HG02678 (cell line): ENCODE data around the gene ACADM.
A peak's percentile ranks its signal among the peaks of the same experiment; 100 is the strongest.
"Not testable (repeated sequence)": the region's sequence is repeated elsewhere in the genome, so short reads cannot be mapped to it uniquely, and the experiment has no call there.

ENCODE experiments used
- ATAC-seq: cut with Tn5 transposase; IDR thresholded peaks from one replicate; pipeline ENCODE4 v1.9.1; 2021; ENCODE audit warnings: mild to moderate bottlenecking, moderate library complexity; ENCODE audit not compliant: unreplicated experiment

Gene ACADM

DNA sequence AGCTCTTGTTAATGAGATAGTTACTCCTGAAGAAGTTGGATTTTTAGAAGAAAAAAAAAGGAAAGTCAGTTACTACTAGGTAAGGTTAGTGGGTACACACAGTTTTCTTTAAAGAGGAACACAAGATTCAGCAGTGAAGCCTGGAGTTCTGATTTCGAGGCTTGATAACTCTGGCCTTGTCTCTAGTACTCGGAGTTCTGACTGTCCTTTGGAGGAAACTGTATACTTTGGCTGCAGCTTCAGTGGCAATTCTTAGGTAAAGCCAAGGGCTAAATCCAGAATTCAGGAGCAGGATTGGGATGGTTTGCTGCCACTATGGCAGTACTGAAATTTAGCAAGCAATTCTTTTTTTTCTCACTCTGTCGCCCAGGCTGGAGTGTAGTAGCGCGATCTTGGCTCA is 9.2 kb downstream of the ACADM start:
- no peak for ATAC-seq

DNA sequence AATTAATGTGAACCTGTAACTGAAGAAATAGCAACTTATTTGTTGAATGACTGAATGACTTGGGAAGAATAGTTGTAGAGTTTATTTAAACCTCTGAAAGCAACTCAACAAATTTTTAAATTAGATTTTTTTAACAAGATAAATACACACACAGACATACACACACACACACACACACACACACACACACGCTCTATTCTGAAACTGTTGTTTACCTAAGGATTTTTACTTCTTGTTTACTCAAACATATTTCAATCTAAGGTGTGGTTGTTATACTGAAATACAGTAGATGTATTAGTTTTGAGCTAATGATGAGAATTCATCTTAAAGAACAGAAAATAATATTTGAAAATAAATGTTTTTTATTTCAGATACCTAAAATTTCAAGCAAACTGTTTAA is 11.5 kb downstream of the ACADM start:
- ATAC-seq = no peak

DNA sequence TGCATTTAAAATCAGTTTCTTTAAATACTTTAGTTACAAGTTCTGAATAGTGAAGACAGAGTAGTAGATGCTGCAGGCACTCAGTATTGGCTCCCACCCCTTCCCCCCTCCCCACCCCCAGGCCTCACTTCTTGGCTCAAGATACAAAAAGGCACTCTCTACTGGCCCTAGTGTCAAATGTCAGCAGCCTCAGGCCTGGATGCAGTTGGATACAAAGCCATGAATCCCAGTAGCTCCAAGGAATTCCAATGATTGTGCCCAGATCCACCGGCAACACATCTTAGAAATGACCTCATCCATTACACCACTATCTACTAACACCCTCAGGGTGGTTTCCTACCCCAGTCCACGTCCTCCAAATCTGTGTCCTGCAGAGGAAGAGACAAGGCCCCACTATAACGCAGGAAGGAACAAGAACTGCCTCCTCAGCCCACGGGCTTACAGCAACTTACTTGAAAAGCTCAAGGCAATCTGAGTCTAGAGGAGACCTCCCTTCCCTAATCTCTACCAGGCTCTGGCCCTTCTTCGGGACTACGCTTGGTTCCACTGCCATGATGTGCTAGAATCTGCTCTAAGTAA is 17.6 kb downstream of the ACADM start:
- no peak for ATAC-seq

DNA sequence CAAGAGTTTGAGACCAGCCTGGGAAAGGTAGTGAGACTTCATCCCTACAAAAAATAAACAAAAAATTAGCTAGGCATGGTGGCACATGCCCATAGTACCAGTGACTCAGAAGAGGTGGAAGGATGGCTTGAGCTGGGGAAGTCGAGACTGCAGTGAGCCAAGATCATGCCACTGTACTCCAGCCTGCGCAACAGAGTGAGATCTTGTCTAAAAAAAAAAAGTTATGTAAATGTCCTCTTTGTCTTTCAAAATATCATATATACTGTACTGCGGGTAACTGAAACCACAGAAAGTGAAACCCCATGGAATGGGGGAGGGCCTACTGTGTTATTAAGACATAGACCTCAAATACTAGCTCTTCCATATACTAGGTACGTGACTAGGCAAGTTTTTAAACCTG is 20.8 kb downstream of the ACADM start:
- ATAC-seq = peak; percentile 83

DNA sequence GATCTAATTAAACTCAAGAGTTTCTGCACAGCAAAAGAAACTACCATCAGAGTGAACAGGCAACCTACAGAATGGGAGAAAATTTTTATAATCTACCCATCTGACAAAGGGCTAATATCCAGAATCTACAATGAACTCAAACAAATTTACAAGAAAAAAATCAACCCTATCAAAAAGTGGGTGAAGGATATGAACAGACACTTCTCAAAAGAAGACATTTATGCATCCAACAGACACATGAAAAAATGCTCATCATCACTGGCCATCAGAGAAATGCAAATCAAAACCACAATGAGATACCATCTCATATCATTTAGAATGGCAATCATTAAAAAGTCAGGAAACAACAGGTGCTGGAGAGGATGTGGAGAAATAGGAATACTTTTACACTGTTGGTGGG is 32.7 kb downstream of the ACADM start:
- not testable (repeated sequence) for ATAC-seq

DNA sequence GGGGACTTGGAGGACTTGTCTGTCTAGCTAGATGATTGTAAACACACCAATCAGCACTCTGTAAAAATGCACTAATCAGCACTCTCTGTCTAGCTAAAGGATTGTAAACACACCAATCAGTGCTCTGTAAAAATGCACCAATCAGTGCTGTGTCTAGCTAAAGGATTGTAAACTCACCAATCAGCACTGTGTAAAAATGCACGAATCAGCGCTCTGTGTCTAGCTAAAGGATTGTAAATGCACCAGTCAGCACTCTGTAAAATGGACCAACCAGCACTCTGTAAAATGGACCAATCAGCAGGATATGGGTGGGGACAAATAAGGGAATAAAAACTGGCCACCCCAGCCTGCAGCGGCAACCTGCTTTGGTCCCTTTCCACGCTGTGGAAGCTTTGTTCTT is 34.0 kb downstream of the ACADM start:
- not testable (repeated sequence) for ATAC-seq

DNA sequence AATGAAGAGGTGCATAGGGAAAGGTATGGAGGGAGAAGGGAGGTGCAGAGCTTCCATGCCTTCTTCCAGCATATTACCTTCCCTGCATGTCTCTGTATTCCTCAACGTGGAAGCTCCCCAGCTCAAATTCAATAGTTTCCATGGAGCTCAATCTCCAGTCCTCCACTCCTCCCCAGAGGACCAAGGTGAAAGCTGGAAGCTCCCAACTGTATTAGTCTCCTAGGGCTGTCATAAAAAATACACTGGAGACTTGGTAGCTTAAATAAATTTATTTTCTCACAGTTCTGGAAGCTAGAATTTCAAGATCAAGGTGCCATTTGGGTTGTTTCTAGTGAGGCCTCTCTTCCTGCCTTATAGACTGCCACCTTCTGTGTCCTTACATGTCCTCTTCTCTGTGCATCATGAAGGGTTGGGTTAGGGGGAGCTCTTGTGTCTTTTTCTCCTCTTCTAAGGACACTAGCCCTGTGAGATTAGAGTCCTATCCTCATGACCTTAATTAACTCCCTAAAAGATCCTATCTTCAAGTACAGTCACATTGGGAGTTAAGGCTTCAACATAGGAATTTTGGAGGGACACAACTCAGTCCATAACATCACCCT is 39.6 kb downstream of the ACADM start:
- ATAC-seq = no peak

DNA sequence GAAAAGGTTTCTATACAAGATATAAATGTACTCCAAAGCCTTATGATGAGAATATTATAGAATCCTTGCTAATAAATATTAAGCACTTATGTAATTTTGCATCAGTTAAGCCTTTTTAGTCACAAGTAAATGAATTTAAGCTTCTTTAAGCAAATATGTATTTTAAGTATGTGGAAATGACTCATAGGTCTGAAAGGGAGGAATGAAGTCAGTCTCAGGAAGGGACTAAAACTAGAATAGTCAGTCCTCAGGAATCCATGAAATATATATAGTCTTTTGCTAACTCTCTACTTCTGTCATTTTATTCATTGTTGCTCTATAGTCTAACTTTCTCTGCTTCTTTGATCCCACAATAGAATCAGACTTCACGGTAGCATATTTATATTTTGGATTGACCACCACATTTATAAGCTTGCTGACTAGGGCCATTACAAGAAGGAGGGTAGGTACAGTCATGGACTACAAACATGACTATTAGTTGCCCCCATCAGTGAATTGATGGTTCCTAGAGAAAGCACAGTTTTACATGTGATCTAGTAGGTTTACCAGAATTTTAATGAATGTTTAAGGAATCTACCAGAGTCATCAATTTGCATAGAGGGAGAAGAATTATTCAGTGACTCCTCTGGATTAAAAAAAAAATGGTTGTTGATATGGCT is 41.3 kb downstream of the ACADM start:
- ATAC-seq = no peak

DNA sequence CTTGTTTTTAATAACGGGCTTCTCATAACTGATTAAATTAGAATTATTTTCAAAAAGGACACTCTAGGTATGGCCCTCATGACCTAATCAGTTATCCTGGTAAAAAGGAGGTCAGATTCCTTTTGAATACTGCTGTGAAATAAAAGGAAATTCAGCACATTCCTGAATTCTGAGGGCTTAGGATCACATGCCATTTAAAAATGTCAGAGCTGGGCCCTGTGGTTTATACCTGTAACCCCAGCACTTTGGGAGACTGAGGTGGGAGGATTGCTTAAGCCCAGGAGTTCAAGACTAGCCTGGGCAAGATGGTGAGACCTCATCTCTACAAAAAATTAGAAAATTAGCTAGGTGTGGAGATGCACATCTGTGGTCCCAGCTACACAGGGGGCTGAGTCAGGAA is 43.5 kb downstream of the ACADM start:
- ATAC-seq = no peak

DNA sequence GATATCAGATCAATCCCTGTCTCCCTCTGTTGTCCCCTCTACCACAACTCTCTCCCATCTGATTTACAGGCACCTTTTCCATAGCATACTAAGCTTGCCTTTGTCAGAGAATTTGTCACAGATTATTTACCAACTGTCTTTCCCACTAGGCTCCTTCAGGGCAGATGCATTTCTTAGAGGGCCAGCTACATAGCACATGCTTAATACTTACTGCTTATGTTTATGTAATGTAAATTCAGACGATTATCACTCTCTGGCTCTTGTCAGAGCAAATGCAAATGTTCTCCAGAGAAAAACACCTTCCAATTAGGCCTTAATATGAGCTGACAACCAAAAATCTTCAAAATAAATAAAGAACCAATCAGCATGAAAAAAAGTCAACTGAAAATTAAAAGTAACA is 46.3 kb downstream of the ACADM start:
- ATAC-seq = no peak

DNA sequence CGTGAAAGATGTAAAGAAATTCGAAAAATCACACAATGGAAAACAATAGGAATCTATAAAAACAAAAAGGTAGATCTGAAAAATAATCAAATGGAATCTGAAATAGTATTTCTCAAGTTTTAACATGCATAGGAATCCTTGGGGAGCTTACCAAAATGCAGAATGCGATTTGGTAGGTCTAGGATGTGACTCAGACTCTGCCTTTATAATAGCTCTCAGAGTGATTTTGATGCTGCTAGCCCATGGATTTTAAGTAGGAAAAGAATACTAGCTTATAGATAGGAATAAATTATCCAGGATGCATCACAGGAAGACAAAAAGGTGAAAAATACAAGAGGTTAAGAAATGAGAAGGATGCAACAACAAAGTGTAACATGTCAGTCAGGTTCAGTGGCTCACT is 47.5 kb downstream of the ACADM start:
- no peak for ATAC-seq

DNA sequence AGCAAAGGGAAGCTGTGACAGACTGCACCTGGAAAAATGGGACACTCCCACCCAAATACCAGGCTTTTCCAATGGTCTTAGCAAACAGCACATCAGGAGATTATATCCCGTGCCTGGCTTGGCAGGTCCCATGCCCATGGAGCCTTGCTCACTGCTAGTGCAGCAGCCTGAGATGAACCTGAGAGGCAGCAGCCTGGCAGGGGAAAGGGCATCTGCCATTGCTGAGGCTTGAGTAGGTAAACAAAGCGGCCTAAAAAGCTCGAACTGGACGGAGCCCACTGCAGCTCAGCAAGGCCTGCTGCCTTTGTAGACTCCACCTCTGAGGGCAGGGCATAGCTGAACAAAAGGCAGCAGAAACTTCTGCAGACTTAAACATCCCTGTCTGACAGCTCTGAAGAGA is 53.3 kb downstream of the ACADM start:
- not testable (repeated sequence) for ATAC-seq

DNA sequence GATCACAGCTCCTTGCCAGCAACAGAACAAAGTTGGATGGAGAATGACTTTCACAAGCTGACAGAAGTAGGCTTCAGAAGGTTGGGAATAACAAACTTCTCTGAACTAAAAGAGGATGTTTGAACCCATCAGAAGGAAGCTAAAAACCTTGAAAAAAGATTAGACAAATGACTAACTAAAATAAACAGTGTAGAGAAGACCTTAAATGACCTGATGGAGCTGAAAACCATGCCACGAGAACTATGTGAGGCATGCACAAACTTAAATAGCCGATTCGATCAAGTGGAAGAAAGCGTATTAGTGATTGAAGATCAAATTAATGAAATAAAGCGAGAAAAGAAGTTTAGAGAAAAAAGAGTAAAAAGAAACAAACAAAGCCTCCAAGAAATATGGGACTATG is 54.2 kb downstream of the ACADM start:
- not testable (repeated sequence) for ATAC-seq

DNA sequence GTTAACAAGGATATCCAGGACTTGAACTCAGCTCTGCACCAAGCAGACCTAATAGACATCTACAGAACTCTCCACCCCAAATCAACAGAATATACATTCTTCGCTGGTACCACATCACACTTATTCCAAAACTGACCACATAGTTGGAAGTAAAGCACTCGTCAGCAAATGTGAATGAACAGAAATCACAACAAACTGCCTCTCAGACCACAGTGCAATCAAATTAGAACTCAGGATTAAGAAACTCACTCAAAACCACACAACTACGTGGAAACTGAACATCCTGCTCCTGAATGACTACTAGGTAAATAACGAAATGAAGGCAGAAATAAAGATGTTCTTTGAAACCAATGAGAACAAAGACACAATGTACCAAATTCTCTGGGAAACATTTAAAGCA is 55.7 kb downstream of the ACADM start:
- ATAC-seq = not testable (repeated sequence)

DNA sequence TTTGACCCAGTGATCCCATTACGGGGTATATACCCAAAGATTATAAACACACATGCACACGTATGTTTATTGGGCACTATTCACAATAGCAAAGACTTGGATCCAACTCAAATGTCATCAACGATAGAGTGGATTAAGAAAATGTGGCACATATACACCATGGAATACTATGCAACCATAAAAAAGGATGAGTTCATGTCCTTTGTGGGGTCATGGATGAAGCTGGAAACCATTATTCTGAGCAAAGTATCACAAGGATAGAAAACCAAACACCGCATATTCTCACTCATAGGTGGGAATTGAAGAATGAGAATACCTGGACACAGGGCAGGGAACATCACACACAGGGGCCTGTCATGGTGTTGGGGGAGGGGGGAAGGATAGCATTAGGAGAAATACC is 59.4 kb downstream of the ACADM start:
- ATAC-seq = not testable (repeated sequence)

DNA sequence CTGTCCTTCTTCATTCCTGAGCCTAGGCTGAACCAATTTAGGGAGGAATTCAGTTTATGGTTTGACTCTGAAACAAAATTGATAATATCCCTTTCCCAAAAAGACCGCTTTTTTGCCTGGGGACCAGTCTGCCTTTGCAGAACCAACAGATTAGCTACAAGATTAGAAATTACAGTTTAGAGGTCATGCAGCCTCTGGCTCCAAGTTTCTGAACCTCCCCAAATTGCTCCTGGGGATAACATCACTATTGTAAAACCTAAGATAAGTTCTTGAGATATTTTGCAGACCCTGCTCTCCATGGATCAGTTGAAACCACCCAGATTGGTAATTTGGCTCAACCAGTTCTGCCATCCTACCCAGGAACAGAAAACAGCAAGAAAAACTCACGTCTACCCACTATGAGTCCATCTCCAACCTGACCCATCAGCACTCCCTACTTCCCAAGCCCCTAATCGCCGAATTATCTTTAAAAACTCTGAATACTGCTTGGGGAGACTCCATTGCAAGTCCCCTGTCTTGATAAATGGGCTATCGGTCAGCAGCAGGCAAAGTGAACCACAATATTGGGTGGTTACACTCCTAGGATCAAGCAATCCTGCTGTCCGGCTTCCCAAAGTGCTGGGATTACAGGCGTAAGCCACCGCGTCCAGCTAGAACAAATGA is 60.9 kb downstream of the ACADM start:
- peak; percentile 21 for ATAC-seq

DNA sequence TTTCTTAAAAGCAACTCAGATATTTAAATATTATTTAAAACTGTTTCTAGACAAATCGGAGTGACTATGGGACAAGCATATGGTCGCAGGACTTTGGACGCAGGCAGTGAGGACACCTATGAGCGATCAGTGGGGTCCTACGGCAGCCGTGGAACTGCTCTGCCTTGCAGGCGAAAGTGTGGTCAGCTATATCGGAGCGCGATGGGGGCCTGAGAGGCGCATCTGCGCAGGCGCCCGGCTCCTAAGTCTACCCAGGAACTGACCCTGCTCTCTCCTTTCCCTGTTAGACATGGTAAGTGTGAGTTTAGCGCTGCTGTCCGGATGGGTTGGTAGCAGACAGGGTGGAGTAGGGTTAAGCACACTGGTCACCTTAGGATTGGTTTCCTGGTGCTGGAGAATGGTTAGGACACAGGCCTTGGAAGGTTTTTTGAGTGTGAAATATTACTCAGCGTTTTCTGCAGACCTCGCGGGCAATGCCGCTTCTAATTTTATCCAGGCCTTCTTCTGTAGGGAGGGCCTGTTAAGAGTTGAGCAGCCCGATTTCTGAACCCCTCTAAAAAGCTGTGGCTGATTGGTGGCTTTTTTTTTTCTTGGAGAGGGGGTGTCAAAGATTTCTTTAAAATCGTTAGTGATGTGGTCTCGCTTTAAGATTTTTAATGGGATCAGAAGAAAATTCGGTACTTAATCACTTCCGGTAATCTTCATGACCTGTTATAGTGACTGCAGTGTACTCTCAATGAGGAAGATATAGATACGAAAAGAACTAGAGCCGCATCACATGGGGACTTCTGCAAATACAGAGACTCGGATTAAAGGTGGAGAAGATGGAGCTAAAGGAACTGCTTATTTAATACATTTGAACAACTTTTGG is 61.7 kb downstream of the ACADM start, which contains the start of gene RABGGTB:
Gene RABGGTB, plus strand, starts transcription at position 274 of the 871 bp plus-strand sequence. Its CDS starts 16 bp downstream, at position 290.
- peak; percentile 78 for ATAC-seq

DNA sequence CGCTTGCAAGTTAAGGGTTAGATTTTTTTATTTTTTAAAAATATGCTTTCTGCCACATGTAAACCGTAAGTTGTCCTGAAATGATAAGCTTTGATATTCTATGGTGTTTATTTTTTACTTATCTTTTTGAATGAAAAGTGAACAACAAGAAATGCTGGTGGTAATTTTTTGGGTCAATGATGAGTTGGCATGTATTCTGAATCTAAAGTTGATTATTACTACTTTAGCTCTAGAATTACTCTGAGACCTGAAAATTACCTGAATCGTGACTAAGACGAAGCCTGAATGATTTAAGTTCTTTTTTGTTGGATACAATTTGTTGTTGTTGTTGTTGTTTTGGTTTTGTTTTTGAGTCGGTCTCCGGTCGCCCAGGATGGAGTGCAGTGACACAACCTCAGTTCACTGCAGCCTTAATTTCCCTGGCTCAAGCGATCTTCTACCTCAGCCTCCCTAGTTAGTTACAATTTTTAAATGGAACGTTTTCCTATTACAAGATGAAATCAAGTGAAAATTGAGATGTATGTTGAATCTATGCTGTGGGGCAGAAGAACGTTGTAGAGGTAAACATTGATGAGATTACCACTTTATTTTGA is 62.5 kb downstream of the ACADM start:
- no peak for ATAC-seq

DNA sequence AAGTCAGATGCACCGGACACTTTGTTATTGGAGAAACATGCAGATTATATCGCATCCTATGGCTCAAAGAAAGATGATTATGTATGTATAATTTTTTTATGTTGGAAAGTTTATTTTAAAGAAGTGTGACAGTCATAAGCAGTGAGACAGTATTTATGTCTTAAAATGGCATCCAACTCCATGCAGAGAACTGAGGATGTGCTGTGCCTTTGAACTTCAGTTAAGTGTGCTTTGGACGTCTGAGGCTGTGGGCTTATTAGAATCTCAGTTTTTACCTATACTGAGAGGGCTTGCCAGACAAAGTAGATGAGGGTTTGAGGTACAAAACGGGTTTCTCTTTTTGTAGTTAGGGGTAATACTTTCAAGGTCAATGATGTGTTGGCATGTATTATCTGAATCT is 63.0 kb downstream of the ACADM start:
- no peak for ATAC-seq

DNA sequence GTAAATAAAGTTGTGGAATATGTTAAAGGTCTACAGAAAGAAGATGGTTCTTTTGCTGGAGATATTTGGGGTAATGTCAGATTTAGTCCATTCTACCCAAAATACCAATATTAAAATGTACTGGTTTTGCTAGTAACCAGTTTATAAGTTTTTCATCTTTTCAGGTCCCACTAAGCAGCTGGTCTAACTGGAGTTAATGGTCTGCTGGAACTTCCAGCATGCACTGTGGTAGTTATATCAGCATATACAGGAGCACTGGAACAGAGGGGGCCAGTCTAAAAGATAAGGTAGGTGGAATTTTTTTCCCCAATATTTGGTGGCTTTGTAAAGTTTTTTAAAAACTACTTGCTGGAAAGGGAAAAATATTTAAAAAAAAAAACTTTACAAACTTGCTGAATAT is 65.5 kb downstream of the ACADM start:
- ATAC-seq = no peak

DNA sequence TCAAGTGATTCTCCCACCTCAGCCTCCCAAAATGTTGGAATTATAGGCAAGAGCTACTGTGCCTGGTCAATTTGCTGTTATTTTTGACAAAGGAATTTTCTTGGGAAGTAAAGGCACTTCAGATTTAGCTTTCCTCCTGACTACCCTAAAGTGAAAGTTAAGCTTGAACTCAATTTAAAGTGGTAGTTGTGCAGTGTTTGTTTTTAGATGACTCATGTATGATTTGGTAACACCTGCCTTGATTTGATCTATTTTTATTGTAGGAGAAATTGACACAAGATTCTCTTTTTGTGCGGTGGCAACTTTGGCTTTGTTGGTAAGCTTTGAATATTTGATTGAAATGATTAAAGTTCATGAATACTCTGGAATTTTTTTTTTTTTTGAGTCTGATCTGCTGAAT is 66.5 kb downstream of the ACADM start:
- ATAC-seq = no peak
